Fibroblast of lung (primary cell): ENCODE results near the gene ACTRT2. TPM values are rescaled to one million over a fixed set of nuclear protein-coding genes. Genes with fewer than 3 reads are reported as not detected.

Source experiments
- DNase-seq, 2 donors: peaks; one replicate each; pipeline versions ENCODE4 v3.0.0 to v3.0.0-alpha.2; 2010; ENCODE audit warnings: low read depth in 2 of 2
- H2AFZ ChIP-seq: 2 replicates; pipeline ENCODE4 v1.5.1; 2012; ENCODE audit warnings: low read length, control low read depth, inconsistent platforms
- H3K27ac ChIP-seq: 2 replicates; pipeline ENCODE4 v1.5.1; 2011; ENCODE audit warnings: low read length, control low read depth; ENCODE audit not compliant: insufficient read depth
- H3K27me3 ChIP-seq: 2 replicates; pipeline ENCODE4 v1.5.1; 2011; ENCODE audit warnings: mild to moderate bottlenecking, low read length; ENCODE audit not compliant: control insufficient read depth, insufficient read depth
- H3K36me3 ChIP-seq: 2 replicates; pipeline ENCODE4 v1.5.1; 2011; ENCODE audit warnings: low read length; ENCODE audit not compliant: control insufficient read depth, insufficient read depth
- H3K4me1 ChIP-seq: 2 replicates; pipeline ENCODE4 v1.5.1; 2011; ENCODE audit warnings: low read length; ENCODE audit not compliant: control insufficient read depth, insufficient read depth; ENCODE audit errors: extremely low read depth
- H3K4me2 ChIP-seq: 2 replicates; pipeline ENCODE4 v1.5.1; 2011; ENCODE audit warnings: low read length, control low read depth; ENCODE audit not compliant: insufficient read depth; ENCODE audit errors: extremely low read depth
- H3K4me3 ChIP-seq, 4 experiments: fragments of 200-600 bp in 1 of 4; sonication (generic) in 1 of 4; replicated peaks in 1 of 4; 2 replicates each; pipeline ENCODE4 v1.5.1; 2011 to 2016; ENCODE audit warnings: low read length in 4 of 4, low read depth in 3 of 4, mild to moderate bottlenecking in 3 of 4, control low read depth in 2 of 4, inconsistent platforms in 1 of 4, mixed read lengths in 1 of 4; ENCODE audit not compliant: insufficient read depth in 1 of 4; ENCODE audit errors: control extremely low read depth in 1 of 4
- H3K79me2 ChIP-seq: 2 replicates; pipeline ENCODE4 v1.5.1; 2012; ENCODE audit warnings: mild to moderate bottlenecking, low read length, inconsistent platforms; ENCODE audit not compliant: control insufficient read depth, insufficient read depth
- H3K9ac ChIP-seq: 2 replicates; pipeline ENCODE4 v1.5.1; 2011; ENCODE audit warnings: mild to moderate bottlenecking, low read length, control low read depth; ENCODE audit not compliant: insufficient read depth
- H3K9me3 ChIP-seq: 2 replicates; pipeline ENCODE4 v1.5.1; 2012; ENCODE audit warnings: low read depth, low read length; ENCODE audit not compliant: control insufficient read depth, insufficient read depth
- H4K20me1 ChIP-seq: 2 replicates; pipeline ENCODE4 v1.5.1; 2011; ENCODE audit warnings: low read length; ENCODE audit not compliant: control insufficient read depth, insufficient read depth; ENCODE audit errors: extremely low read depth
- EZH2 ChIP-seq: IDR thresholded peaks from 2 replicates; pipeline ENCODE4 v1.5.1; 2012; ENCODE audit warnings: low read length, control low read depth, mild to moderate bottlenecking; ENCODE audit errors: missing control alignments
- polyA plus RNA-seq, 2 donors: library from polyadenylated mRNA; depleted of rRNA in 1 of 2; stranded (reverse) in 1 of 2; unstranded in 1 of 2; fragments of >200 nt; gene quantifications; 2 replicates each; pipeline ENCODE4 v1.2.1, GENCODE V29; 2011 to 2012; ENCODE audit warnings: missing spikeins in 1 of 2
- total RNA-seq: library from RNA; depleted of rRNA; stranded (reverse); fragments of >200 nt; gene quantifications from 2 replicates; pipeline ENCODE4 v1.2.1, GENCODE V29; 2014
- TF ChIP-seq, protein P1 (sequence below), 2 donors: IDR thresholded peaks in 1 of 2; conservative IDR thresholded peaks in 1 of 2; 1 replicate in 1 of 2; 2 replicates in 1 of 2; pipeline ENCODE4 v1.5.1; 2011 to 2012; ENCODE audit warnings: low read length in 2 of 2, control low read depth in 1 of 2, inconsistent platforms in 1 of 2, low read depth in 1 of 2, mild to moderate bottlenecking in 1 of 2

ACTRT2 gene
- total and polyA plus RNA-seq, 2 donors (not counting 1 experiment from before 2014, with no cell fraction given) = not detected

DNA sequence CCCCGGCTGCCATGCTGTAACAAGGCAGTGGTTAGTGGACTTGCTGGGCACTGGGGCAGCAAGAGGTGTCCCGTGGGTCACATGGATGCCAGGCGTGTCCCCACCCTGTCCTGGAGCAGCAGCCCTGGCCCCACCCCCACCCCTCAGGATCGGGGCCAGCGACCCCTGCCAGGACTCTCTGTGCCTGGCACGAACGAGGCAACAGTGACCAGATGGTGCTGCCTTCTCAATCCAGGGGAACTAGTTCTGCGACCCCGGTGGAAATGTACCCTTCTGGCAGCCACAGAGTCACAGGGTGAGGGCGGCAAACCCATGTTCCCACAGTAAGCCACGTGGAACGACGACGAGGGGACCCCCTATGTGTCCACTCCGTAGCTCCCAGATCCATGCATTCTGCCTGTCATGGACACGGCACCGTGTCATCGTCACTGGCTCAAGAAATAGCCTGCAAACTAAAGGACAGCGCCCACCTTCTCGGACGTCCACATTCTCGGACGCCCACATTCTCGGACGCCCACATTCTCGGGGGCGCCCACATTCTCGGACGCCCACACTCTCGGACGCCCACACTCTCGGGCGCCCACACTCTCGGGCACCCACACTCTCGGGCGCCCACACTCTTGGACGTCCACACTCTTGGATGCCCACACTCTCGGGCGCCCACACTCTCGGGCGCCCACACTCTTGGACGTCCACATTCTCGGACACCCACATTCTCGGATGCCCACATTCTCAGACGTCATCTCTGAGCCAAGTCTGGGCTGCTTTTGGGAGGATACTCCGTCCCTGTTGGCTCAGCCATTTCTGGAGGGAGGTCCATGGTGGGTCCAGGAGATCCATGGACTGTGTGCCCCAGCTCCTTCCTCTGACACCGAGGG lies 19.6 kb upstream of the ACTRT2 start:
- H2AFZ ChIP-seq = no peak overlapping the region
- no peak overlapping the region for H3K9ac ChIP-seq
- H3K9me3 ChIP-seq = no peaks in the 10 kb centered on the region
- H3K27ac ChIP-seq = no peak overlapping the region
- DNase-seq = no peak
- H3K4me3 ChIP-seq = no peak overlapping the region
- H4K20me1 ChIP-seq = no peaks in the 10 kb centered on the region
- no peaks in the 10 kb centered on the region for H3K4me1 ChIP-seq
- no peaks in the 10 kb centered on the region for H3K36me3 ChIP-seq
- no peaks in the 10 kb centered on the region for H3K27me3 ChIP-seq
- no peak for TF ChIP-seq EZH2
- TF ChIP-seq, protein P1, sequence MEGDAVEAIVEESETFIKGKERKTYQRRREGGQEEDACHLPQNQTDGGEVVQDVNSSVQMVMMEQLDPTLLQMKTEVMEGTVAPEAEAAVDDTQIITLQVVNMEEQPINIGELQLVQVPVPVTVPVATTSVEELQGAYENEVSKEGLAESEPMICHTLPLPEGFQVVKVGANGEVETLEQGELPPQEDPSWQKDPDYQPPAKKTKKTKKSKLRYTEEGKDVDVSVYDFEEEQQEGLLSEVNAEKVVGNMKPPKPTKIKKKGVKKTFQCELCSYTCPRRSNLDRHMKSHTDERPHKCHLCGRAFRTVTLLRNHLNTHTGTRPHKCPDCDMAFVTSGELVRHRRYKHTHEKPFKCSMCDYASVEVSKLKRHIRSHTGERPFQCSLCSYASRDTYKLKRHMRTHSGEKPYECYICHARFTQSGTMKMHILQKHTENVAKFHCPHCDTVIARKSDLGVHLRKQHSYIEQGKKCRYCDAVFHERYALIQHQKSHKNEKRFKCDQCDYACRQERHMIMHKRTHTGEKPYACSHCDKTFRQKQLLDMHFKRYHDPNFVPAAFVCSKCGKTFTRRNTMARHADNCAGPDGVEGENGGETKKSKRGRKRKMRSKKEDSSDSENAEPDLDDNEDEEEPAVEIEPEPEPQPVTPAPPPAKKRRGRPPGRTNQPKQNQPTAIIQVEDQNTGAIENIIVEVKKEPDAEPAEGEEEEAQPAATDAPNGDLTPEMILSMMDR (conservative IDR thresholded peaks at IDR 0.05 in 1 of 2, IDR thresholded peaks at IDR 0.05 in 1 of 2; ENCODE audit: low read depth in 1 of 2, low read length in 2 of 2) = no peak
- H3K4me2 ChIP-seq = no peak overlapping the region
- no peaks in the 10 kb centered on the region for H3K79me2 ChIP-seq

DNA sequence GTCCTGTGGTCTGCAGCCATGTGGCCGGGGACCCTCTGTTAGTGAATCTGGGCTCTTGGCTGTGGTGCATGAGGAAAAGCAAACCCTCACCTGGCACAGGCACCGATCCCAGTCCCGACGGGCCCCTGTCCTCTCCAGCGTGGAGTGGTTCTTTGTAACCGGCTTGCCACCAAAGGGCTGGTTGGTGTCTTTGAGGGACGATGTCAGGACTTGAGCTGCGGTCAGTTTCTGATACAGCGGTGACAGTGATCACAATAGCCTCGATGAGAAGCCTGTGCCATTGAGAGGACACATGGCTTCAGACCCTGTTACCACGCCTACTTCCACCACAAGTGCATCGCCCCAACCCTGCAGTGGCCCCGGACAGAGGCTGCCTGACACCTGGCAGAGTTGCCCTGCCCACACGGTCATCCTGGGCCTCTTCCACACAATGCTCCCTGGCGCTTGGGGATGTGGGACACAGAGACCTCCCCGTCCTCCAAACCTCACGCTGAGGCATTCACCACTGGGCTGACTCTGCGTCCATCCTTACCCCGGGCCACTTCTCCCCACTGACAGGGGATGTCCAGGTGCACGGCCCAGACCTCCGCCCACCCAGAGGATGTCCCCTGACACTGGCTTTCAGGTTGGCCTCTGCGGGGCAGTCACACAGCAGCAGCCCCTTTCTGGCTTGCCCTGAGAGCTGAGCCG lies 18.8 kb upstream of the ACTRT2 start:
- Histone ChIP-seq H3K9me3 (no peaks in the 10 kb centered on the region), H3K27me3 (no peaks in the 10 kb centered on the region)
- no peak for DNase-seq

More for the DNA sequence above, 18.8 kb upstream of the ACTRT2 start:
- TF ChIP-seq EZH2 = no peak
- TF ChIP-seq, protein P1 (conservative IDR thresholded peaks at IDR 0.05 in 1 of 2, IDR thresholded peaks at IDR 0.05 in 1 of 2; ENCODE audit: low read depth in 1 of 2, low read length in 2 of 2) = no peak
- Histone ChIP-seq H3K36me3 (no peaks in the 10 kb centered on the region), H3K4me1 (no peaks in the 10 kb centered on the region), H3K9ac (no peak overlapping the region), H4K20me1 (no peaks in the 10 kb centered on the region), H2AFZ (no peak overlapping the region), H3K27ac (no peak overlapping the region), H3K4me3 (no peak overlapping the region), H3K4me2 (no peak overlapping the region), H3K79me2 (no peaks in the 10 kb centered on the region)
